Measurements from ENCODE around the gene APOBR. TPM values are rescaled to one million over a fixed set of nuclear protein-coding genes. Genes with fewer than 3 reads are reported as not detected.

The APOBR gene
- total and polyA plus RNA-seq, 2 of the 13 experiments (the other 11 are each of a cell fraction or from before 2014, with no cell fraction given) = 0.03 TPM; not detected in 1

- TF ChIP-seq ZSCAN30 (CRISPR knock-in tag; IDR thresholded peaks at IDR 0.05) (no peak), SIN3A (IDR thresholded peaks at IDR 0.05; ENCODE audit: borderline replicate concordance, low read depth, low read length) (no peak), ZNF10 (CRISPR knock-in tag; IDR thresholded peaks at IDR 0.05; ENCODE audit: borderline replicate concordance, low read depth) (no peak), ZBTB21 (CRISPR knock-in tag; IDR thresholded peaks at IDR 0.05) (no peak; the same call in 1 of the 2 replicates), TFDP2 (CRISPR knock-in tag; IDR thresholded peaks at IDR 0.05) (peak; percentile 32; the same call in 1 of the 2 replicates), IRF2 (CRISPR knock-in tag; IDR thresholded peaks at IDR 0.05) (peak; percentile 49; the same call in 1 of the 2 replicates), DNMT1 (CRISPR knock-in tag; IDR thresholded peaks at IDR 0.05) (no peak), HMGA1 (CRISPR knock-in tag; conservative IDR thresholded peaks at IDR 0.05) (no peak), LCORL (IDR thresholded peaks at IDR 0.05) (peak; percentile 55; the same call in 1 of the 2 replicates), LCORL (CRISPR knock-in tag; IDR thresholded peaks at IDR 0.05) (peak; percentile 97), TEAD2 (CRISPR knock-in tag; IDR thresholded peaks at IDR 0.05) (no peak), ZNF343 (CRISPR knock-in tag; IDR thresholded peaks at IDR 0.05) (0 out of 2 replicates have a peak, but pooled peaks have one; percentile 32), RERE (CRISPR knock-in tag; IDR thresholded peaks at IDR 0.05; ENCODE audit: low read depth) (0 out of 2 replicates have a peak, but pooled peaks have one; percentile 52), PBX3 (CRISPR knock-in tag; IDR thresholded peaks at IDR 0.05; ENCODE audit: borderline replicate concordance) (no peak), ZFAT (CRISPR knock-in tag; conservative IDR thresholded peaks at IDR 0.05) (peak; percentile 81; the same call in 1 of the 2 replicates)
- TF ChIP-seq, protein P1, sequence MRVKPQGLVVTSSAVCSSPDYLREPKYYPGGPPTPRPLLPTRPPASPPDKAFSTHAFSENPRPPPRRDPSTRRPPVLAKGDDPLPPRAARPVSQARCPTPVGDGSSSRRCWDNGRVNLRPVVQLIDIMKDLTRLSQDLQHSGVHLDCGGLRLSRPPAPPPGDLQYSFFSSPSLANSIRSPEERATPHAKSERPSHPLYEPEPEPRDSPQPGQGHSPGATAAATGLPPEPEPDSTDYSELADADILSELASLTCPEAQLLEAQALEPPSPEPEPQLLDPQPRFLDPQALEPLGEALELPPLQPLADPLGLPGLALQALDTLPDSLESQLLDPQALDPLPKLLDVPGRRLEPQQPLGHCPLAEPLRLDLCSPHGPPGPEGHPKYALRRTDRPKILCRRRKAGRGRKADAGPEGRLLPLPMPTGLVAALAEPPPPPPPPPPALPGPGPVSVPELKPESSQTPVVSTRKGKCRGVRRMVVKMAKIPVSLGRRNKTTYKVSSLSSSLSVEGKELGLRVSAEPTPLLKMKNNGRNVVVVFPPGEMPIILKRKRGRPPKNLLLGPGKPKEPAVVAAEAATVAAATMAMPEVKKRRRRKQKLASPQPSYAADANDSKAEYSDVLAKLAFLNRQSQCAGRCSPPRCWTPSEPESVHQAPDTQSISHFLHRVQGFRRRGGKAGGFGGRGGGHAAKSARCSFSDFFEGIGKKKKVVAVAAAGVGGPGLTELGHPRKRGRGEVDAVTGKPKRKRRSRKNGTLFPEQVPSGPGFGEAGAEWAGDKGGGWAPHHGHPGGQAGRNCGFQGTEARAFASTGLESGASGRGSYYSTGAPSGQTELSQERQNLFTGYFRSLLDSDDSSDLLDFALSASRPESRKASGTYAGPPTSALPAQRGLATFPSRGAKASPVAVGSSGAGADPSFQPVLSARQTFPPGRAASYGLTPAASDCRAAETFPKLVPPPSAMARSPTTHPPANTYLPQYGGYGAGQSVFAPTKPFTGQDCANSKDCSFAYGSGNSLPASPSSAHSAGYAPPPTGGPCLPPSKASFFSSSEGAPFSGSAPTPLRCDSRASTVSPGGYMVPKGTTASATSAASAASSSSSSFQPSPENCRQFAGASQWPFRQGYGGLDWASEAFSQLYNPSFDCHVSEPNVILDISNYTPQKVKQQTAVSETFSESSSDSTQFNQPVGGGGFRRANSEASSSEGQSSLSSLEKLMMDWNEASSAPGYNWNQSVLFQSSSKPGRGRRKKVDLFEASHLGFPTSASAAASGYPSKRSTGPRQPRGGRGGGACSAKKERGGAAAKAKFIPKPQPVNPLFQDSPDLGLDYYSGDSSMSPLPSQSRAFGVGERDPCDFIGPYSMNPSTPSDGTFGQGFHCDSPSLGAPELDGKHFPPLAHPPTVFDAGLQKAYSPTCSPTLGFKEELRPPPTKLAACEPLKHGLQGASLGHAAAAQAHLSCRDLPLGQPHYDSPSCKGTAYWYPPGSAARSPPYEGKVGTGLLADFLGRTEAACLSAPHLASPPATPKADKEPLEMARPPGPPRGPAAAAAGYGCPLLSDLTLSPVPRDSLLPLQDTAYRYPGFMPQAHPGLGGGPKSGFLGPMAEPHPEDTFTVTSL (CRISPR knock-in tag; IDR thresholded peaks at IDR 0.05; ENCODE audit: borderline replicate concordance) = peak; percentile 72; the same call in 1 of the 2 replicates
These were observed 11.2 kb downstream of the APOBR start (continued) for GRCh38 chr16:28505489-28506137.

All from HepG2 (cell line).